ENCODE results near the gene REEP5. TPM values are rescaled to one million over a fixed set of nuclear protein-coding genes. Genes with fewer than 3 reads are reported as not detected.

The REEP5 gene
- total and polyA plus RNA-seq, 2 of the 4 experiments (the other 2 are of a cell fraction), result 49.3 to 82.0 TPM

GRCh38 chr5:112892776-112893175, 29.3 kb downstream of the REEP5 start:
- POLR2A ChIA-PET (ENCODE audit: unreplicated experiment), result no interaction called here
- Histone ChIP-seq H3K27me3 (ENCODE audit: control insufficient read depth, insufficient read depth, low read length) (no peaks in the 10 kb centered on the region), H3K4ac (ENCODE audit: low read depth, low read length) (no peak overlapping the region), H3K56ac (ENCODE audit: extremely low read depth, insufficient read depth, low read length) (no peak overlapping the region), H3K23ac (ENCODE audit: low read depth, low read length) (no peak overlapping the region), H3K18ac (ENCODE audit: low read depth, low read length) (no peak overlapping the region), H2AK5ac (ENCODE audit: low read depth, low read length) (no peak overlapping the region), H3K4me1 (ENCODE audit: control insufficient read depth, insufficient read depth, low read length) (no peaks in the 10 kb centered on the region), H3K9me1 (ENCODE audit: insufficient read depth, low read length) (peaks cover 6% of the 10 kb centered on the region; the same call in 1 of the 2 replicates), H3K14ac (replicated peaks; ENCODE audit: low read depth, low read length) (no peak overlapping the region), H2BK5ac (ENCODE audit: low read depth, low read length, poor library complexity, severe bottlenecking) (no peak overlapping the region), H2AFZ (replicated peaks; ENCODE audit: low read length, poor library complexity) (no peak overlapping the region), H3K4me3 (ENCODE audit: insufficient read depth, low read depth, low read length) (no peak overlapping the region), H3K4me2 (ENCODE audit: low read depth, low read length) (no peak overlapping the region), H3K79me1 (ENCODE audit: low read depth in 1 of 2, low read length in 2 of 2) (peaks cover 10 to 36% of the 10 kb centered on the region in 2 experiments), H3K9me3 (ENCODE audit: control insufficient read depth, insufficient read depth, low read length) (no peaks in the 10 kb centered on the region), H4K20me1 (ENCODE audit: insufficient read depth, low read length) (peaks cover 10% of the 10 kb centered on the region; the same call in 1 of the 2 replicates), H3K9ac (ENCODE audit: low read depth, low read length) (no peak overlapping the region), H2BK15ac (ENCODE audit: low read depth, low read length) (no peak overlapping the region), H2BK120ac (ENCODE audit: low read depth, low read length) (no peak overlapping the region), H4K5ac (ENCODE audit: low read depth, low read length) (no peak overlapping the region), H3K36me3 (ENCODE audit: control insufficient read depth, insufficient read depth, low read length) (peaks cover 24% of the 10 kb centered on the region), H2BK20ac (ENCODE audit: low read depth, low read length) (no peak overlapping the region), H3K27ac (ENCODE audit: insufficient read depth, low read length) (no peak overlapping the region), H4K8ac (ENCODE audit: low read depth in 2 of 2, low read length in 2 of 2) (no peak overlapping the region), H2AK9ac (replicated peaks; ENCODE audit: low read depth, low read length, poor library complexity) (no peak overlapping the region), H4K91ac (ENCODE audit: insufficient read depth, low read depth, low read length) (no peak overlapping the region)
- BruUV-seq (replicated peaks), result no TSS peak
- ATAC-seq (ENCODE audit: low read depth) (no peak), DNase-seq (no peak)
- in situ Hi-C loops (cut with MboI; ENCODE audit: low sequenced_read_pairs) (no loop called here), intact Hi-C loops (cut with micrococcal nuclease) (no loop called here), dilution Hi-C loops (cut with HindIII; ENCODE audit: low sequenced_read_pairs, unreplicated experiment) (no loop called here)
- WGBS, 2 experiments (ENCODE audit: extremely low coverage in 2 of 2, insufficient read length in 1 of 2), result no CpG with 5 or more reads among the region's 13 CpGs
- CTCF ChIA-PET, result interaction anchor here (0.6 to 1.0 kb wide), 2 partner anchors 8 to 27 kb away, joined by 3 to 4 read pairs; no protein-coding TSS in a partner anchor
- no peak for TF ChIP-seq CTCF (conservative IDR thresholded peaks at IDR 0.05; ENCODE audit: low read depth, low read length)
- no peak for TF ChIP-seq MXI1 (IDR thresholded peaks at IDR 0.05; ENCODE audit: borderline replicate concordance, low read depth, low read length)
- no peak for TF ChIP-seq CEBPB (IDR thresholded peaks at IDR 0.05; ENCODE audit: low read depth, low read length)
- TF ChIP-seq MAFK (IDR thresholded peaks at IDR 0.05; ENCODE audit: low read depth, low read length), result no peak
- no peak for TF ChIP-seq RAD21 (IDR thresholded peaks at IDR 0.05; ENCODE audit: low read length)
- no peak for TF ChIP-seq NFE2L2 (IDR thresholded peaks at IDR 0.05; ENCODE audit: low read depth, low read length)
- no peak for TF ChIP-seq RFX5 (IDR thresholded peaks at IDR 0.05; ENCODE audit: low read depth, low read length)
- no peak for TF ChIP-seq CHD1 (IDR thresholded peaks at IDR 0.05; ENCODE audit: low read depth, low read length)
- TF ChIP-seq USF2 (IDR thresholded peaks at IDR 0.05; ENCODE audit: low read depth, low read length), result no peak
- TF ChIP-seq FOS (IDR thresholded peaks at IDR 0.05; ENCODE audit: low read depth, low read length), result no peak
- no peak for TF ChIP-seq SMC3 (IDR thresholded peaks at IDR 0.05; ENCODE audit: low read depth, low read length)
- no peak for TF ChIP-seq MAZ (IDR thresholded peaks at IDR 0.05; ENCODE audit: borderline replicate concordance, low read depth, low read length)
- no peak for TF ChIP-seq POLR2A (IDR thresholded peaks at IDR 0.05; ENCODE audit: low read depth, low read length)
- no peak for TF ChIP-seq BHLHE40 (IDR thresholded peaks at IDR 0.05; ENCODE audit: low read depth, low read length)
- no peak for TF ChIP-seq ELK1 (IDR thresholded peaks at IDR 0.05; ENCODE audit: borderline replicate concordance, low read depth, low read length)
- no peak for TF ChIP-seq RCOR1 (IDR thresholded peaks at IDR 0.05; ENCODE audit: insufficient replicate concordance, low read length)
